ENCODE results near the gene TMPO.
"Not testable (repeated sequence)": the region's sequence is repeated elsewhere in the genome, so short reads cannot be mapped to it uniquely, and the experiment has no call there.

The TMPO gene

DNA sequence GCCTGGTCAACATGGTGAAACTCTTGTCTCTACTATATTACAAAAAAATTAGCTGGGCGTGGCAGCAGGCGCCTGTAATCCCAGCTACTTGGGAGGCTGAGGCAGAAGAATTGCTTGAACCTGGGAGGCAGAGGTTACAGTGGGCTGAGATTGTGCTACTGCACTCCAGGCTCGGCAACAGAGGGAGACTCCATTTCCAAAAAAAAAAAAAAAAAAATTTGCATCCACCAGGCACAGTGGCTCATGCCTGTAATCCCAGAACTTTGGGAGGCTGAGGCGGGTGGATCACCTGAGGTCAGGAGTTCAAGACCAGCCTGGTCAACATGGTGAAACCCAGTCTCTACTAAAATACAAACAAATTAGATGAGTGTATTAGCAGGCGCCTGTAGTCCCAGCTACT lies 3.6 kb upstream of the TMPO start:
- DNase-seq, result not testable (repeated sequence)

GRCh38 chr12:98513379-98514322 lies 1.7 kb upstream of the TMPO start:
- DNase-seq, result no peak

- no peak for DNase-seq
Observed at GRCh38 chr12:98514982-98515286, 456 bp upstream of the TMPO start.

DNA sequence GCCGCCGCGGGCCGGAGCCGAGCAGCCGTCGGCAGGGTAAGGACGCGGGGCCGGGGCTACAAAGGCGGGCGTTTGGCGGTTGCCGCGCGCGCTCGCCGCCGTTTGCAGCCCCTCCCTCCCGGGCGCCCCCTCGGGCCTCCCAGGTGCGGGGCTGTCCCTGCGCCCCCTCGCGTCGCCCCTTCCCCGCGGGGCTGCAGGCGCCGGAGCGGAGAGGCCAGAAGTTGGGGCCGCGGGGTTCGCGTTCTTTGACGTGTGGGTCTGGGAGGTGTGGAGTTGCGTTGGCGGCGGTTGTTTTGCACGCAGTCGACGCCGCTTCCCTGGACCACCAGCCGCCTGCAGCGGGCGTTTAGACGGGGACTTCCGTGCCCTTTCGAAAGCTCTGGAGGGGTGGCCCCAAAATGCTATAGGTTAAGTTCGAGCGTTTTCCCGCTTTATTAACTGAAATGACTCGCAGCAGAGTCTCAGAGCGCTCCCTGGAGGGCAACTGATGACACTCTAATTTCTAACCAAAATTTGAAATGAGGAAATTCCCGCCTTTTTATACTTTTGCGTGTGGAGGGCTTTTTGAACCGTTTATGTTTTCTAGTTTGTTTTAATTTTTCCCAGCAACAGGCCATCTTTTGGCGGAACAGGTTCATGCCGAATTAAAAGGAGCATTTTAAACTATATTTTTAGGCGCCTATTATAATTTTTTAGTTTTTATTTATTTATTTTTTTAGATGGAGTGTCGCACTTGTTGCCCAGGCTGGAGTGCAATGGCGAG lies 902 bp downstream of the TMPO start:
- DNase-seq, result no peak

DNA sequence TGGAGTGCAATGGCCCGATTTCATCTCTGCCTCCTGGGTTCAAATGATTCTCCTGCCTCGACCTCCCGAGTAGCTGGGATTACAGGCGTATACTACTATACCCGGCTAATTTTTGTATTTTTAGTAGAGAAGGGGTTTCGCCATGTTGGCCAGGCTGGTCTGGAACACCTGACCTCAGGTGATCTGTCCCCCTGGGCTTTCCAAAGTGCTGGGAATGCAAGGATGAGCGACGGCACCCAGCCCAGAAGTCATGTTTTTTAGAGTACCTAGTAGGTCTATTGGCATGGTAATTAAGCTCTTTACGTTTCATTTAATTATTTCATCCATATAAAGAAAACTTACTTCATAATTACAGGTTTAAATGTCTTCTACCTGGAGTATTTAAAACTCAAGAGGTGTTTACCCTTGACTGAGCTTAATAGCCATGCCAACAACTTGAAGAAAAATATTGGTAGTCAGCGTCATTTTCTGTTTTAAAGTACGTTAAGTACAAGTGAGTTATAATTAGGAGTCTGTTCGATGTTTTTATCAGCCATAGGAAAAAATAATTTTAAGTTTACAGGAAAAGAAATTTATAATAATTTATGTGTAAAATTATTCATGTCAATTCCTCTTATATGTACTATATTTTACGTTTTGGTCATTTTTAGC lies 4.0 kb downstream of the TMPO start:
- DNase-seq, result no peak

DNA sequence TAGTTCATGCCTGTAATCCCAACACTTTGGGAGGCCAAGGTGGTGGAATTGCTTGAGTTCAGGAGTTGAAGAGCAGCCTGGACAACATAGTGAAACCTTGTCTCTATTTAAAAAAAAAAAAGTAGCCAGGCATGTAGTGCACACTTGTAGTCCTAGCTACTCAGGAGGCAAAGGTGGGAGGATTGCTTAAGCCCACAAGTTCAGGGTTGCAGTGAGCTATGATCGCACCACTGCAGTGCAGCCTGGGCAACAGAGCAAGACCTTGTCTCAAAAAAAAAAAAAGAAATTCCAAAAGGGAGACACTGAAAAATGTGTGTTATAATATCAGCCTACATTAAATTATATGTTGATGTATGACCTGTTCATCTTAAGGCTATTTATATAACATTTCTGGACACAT lies 14.7 kb downstream of the TMPO start:
- DNase-seq, result no peak

DNA sequence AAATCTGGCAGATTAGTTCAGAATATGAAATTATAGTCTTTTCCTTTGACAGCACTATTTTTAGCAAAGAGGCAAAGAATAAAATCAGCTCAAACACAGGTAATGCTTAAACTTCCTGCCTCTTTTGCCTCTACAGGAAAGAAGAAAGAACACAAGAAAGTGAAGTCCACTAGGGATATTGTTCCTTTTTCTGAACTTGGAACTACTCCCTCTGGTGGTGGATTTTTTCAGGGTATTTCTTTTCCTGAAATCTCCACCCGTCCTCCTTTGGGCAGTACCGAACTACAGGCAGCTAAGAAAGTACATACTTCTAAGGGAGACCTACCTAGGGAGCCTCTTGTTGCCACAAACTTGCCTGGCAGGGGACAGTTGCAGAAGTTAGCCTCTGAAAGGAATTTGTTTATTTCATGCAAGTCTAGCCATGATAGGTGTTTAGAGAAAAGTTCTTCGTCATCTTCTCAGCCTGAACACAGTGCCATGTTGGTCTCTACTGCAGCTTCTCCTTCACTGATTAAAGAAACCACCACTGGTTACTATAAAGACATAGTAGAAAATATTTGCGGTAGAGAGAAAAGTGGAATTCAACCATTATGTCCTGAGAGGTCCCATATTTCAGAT lies 17.4 kb downstream of the TMPO start:
- DNase-seq, result no peak

- DNase-seq, result no peak
Observed at GRCh38 chr12:98533723-98534251, 18.4 kb downstream of the TMPO start.

GRCh38 chr12:98538031-98538430 lies 22.6 kb downstream of the TMPO start:
- DNase-seq, result no peak

- no peak for DNase-seq
Observed at GRCh38 chr12:98543701-98544100, 28.3 kb downstream of the TMPO start.

DNA sequence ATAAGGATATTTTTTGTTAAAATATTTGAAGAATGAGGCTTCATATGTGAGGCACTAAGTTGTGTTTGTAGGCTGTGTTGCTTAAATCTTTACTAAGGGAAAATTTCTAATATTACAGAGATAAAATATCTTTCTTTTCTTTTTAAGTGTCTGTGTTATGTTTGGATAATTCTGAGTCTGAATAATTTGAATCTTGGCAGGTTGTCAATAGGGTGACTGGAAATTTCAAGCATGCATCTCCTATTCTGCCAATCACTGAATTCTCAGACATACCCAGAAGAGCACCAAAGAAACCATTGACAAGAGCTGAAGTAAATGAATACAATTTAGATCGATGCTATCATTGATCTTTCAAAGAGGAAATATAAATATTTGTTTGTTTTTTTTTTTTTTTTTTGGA lies 29.4 kb downstream of the TMPO start:
- DNase-seq, result no peak

DNA sequence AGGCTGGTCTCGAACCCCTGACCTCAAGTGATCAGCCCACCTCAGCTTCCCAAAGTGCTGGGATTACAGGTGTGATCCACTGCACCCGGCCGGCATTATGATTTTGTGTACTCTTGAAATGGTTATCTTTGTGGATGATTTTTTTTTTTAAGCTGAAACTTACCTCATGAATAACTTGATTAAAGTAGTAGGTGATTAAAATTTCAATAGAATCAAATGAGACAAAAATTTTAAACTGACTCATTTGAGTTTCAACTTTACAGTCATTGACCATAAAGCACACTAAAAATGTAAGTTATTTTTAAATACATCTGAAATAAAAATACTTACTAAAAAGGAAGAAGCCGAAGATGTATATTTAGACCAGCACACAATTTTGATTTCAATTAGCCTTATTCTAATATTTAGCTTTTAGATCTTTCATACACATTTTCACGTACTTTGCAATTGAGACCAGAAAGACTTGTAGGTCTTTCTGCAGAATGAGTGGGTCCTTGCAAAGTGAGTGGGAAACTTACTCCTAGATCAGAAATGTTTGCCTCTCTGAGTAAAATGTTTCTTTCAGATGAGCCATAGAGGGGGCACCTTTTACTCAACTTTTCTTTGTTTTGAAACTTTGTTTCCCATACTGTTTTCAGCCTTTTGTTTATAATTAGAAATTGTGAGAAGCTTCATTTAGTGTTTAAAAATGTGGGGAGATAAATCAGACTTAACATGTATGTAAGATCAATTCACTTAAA lies 34.2 kb downstream of the TMPO start:
- no peak for DNase-seq

DNA sequence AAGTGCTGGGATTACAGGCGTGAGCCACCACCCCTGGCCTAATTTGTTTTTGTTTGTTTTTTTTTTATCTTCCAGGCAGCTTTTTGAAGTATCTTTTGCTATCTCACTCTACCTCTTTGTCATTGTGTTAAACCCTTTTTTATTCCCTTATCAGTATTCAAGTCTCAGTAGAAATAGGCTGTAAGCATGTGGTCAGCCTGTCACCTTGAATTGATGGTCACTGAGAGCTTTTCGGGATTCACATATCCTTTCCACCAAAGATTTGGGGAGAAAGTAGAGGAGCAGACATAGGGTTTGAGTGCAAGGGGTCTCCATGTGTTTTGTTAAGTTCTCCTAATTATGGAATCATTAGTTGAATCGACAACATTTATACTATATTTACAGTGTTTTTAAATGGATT lies 36.4 kb downstream of the TMPO start:
- no peak for DNase-seq

DNA sequence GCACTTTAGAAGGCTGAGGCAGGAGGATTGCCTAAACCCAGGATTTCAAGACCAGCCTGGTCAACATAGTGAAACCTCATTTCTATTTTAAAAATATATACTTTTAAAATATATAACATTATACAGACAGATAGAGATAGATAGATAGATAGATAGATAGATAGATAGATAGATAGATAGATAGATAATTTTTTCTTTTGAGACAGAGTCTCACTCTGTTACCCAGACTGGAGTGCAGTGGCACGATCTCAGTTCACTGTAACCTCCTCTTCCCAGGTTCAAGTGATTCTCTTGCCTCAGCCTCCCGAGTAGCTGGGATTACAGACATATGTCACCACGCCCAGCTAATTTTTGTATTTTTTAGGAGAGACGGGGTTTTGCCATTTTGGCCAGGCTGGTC lies 42.7 kb downstream of the TMPO start:
- DNase-seq, result not testable (repeated sequence)

- DNase-seq, result no peak
Observed at GRCh38 chr12:98559666-98560065, 44.3 kb downstream of the TMPO start.

DNA sequence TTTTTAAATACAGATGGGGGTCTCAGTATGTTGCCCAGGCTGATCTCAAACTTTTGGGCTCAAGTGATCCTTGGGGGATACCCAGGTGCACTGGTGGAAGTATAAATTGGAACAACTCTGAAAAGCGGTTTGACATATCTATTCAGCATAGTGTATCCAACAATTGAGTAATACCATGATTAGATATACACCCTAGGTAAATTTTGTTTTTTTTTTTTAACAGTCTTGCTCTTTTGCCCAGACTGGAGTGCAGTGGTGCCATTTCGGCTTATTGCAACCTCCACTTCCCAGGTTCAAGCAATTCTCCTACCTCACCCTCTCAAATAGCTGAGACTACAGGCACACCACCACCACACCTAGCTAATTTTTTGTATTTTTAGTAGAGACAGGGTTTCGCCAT lies 46.5 kb downstream of the TMPO start:
- no peak for DNase-seq

DNA sequence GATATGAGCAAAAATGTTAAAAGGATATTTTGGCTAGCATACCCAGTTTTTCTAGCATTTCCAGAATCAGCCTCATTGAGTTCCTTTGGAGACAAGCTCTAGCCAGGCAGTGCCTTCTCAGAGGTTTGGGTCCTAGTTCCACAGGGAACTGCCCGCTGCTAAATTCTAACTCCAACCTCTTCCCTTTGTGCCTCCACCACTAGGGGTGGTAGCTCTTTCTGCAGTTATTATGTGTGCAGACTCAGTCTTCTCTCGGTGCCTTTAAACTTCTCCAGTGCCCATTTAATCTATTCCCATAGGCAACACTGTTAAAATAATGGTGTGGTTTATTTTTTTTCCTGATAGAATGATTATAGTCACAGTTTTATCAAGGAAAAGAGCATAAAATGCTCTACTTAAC lies 56.6 kb downstream of the TMPO start:
- no peak for DNase-seq

- DNase-seq, result no peak
Observed at GRCh38 chr12:98574110-98574509, 58.7 kb downstream of the TMPO start.

DNA sequence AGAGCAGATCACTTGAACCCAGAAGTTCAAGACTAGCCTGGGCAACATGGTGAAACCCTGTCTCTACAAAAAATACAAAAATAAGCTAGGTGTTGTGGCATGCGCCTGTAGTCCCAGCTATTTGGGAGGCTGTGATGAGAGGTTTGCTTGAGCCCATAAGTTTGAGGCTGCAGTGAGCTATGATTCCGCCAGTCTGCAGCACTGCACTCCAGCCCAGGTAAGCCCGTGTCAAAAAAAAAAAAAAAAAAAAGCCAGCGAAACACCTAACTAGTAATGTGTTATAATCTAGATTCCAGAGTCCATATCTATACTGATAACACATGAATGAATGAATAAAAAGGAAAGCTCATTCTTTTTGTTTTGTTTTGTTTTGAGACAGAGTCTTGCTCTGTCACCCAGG lies 59.6 kb downstream of the TMPO start:
- no peak for DNase-seq

- not testable (repeated sequence) for DNase-seq
Observed at GRCh38 chr12:98576795-98577194, 61.4 kb downstream of the TMPO start.

DNA sequence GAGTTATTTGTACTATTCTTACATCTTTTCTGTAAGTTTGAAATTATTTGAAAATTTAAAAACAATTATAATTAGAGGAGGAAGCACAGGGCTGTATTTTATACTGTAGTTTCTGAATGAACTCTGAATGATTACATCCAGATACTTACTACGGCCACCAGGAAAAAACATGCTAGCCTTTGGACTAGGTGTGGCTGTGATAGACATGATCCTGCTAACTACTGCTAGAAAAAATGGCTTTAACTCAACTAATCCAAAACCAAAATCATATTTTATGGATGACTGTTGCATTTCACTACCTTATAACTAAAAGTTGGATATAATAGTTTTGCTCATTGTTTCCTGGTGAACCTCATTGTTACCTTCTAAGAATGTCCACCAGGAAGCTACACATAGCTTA lies 63.0 kb downstream of the TMPO start:
- no peak for DNase-seq

DNA sequence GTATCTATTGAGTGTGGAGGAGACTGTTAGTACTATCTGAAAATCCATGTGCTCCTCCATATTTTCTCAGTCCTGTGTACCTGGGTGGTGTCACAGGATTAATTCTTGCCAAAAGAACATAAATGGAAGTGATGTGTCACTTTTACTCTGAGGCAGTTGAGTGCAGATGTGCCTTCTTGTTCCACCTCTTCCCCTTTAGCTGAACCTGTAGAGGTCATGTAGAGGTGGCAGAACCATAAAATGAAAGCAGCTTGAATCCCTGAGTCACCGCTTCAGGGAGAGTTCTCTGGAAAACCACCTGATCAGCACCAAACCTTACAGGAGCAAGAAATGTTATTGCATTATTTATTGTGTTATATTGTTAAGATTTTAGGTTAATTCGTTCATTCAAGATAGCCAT lies 63.4 kb downstream of the TMPO start:
- DNase-seq, result no peak
